Neural progenitor cell (in vitro differentiated cells): Measurements from ENCODE around the gene INPP4A. TPM values are rescaled to one million over a fixed set of nuclear protein-coding genes. Genes with fewer than 3 reads are reported as not detected.

ENCODE experiments used
- DNase-seq: peaks from one replicate; pipeline ENCODE4 v3.0.0-alpha.2; 2016; ENCODE audit warnings: low spot score
- H2AFZ ChIP-seq: fragments of 200-600 bp; sonication (generic); replicated peaks from 2 replicates; pipeline ENCODE4 v1.6.1; 2016; ENCODE audit warnings: antibody characterized with exemption
- H3F3A ChIP-seq: fragments of 200-600 bp; sonication (generic); 2 replicates; pipeline ENCODE4 v1.6.1; 2016; ENCODE audit warnings: antibody characterized with exemption, low read depth
- H3K27ac ChIP-seq: fragments of 200-600 bp; sonication (generic); 2 replicates; pipeline ENCODE4 v1.5.1; 2016; ENCODE audit warnings: mild to moderate bottlenecking
- H3K27me3 ChIP-seq: fragments of 200-600 bp; sonication (generic); 2 replicates; pipeline ENCODE4 v1.6.1; 2016; ENCODE audit warnings: mild to moderate bottlenecking, moderate library complexity
- H3K36me3 ChIP-seq: fragments of 200-600 bp; sonication (generic); 2 replicates; pipeline ENCODE4 v1.5.1; 2016
- H3K4me1 ChIP-seq: fragments of 200-600 bp; sonication (generic); 2 replicates; pipeline ENCODE4 v1.6.1; 2016; ENCODE audit warnings: mixed run types
- H3K4me2 ChIP-seq: fragments of 200-600 bp; sonication (generic); 2 replicates; pipeline ENCODE4 v1.6.1; 2016
- H3K4me3 ChIP-seq: fragments of 200-600 bp; sonication (generic); 2 replicates; pipeline ENCODE4 v1.5.1; 2016
- H3K79me2 ChIP-seq: fragments of 200-600 bp; sonication (generic); 2 replicates; pipeline ENCODE4 v1.6.1; 2016; ENCODE audit warnings: low read depth
- H3K9ac ChIP-seq: fragments of 200-600 bp; sonication (generic); 2 replicates; pipeline ENCODE4 v1.6.1; 2016
- H3K9me3 ChIP-seq: fragments of 200-600 bp; sonication (generic); 2 replicates; pipeline ENCODE4 v1.5.1; 2016; ENCODE audit warnings: low read depth
- H4K20me1 ChIP-seq: fragments of 200-600 bp; sonication (generic); 2 replicates; pipeline ENCODE4 v1.6.1; 2016; ENCODE audit warnings: low read depth
- H3K27ac Mint-ChIP-seq: 3 replicates; pipeline ENCODE4 v1.8.0; 2021; ENCODE audit warnings: mixed read lengths
- H3K27me3 Mint-ChIP-seq: 2 replicates; pipeline ENCODE4 v1.8.0; 2022; ENCODE audit warnings: low read depth, mild to moderate bottlenecking, inconsistent platforms, moderate library complexity, mixed read lengths; ENCODE audit not compliant: insufficient read depth
- H3K36me3 Mint-ChIP-seq: 3 replicates; pipeline ENCODE4 v1.8.0; 2021; ENCODE audit warnings: mixed read lengths
- H3K4me1 Mint-ChIP-seq: 3 replicates; pipeline ENCODE4 v1.8.0; 2021; ENCODE audit warnings: mixed read lengths
- H3K4me3 Mint-ChIP-seq: 3 replicates; pipeline ENCODE4 v1.8.0; 2021; ENCODE audit warnings: mild to moderate bottlenecking, moderate library complexity, mixed read lengths
- H3K9me3 Mint-ChIP-seq: 3 replicates; pipeline ENCODE4 v1.8.0; 2020; ENCODE audit warnings: mixed read lengths
- CTCF ChIP-seq: fragments of 200-600 bp; sonication (generic); IDR thresholded peaks from 2 replicates; pipeline ENCODE4 v1.5.1; 2017; ENCODE audit warnings: antibody characterized with exemption, mild to moderate bottlenecking
- EZH2 ChIP-seq: fragments of 200-600 bp; sonication (generic); IDR thresholded peaks from 2 replicates; pipeline ENCODE4 v1.6.1; 2017; ENCODE audit warnings: antibody characterized with exemption, mild to moderate bottlenecking, moderate library complexity
- EZH2phosphoT487 ChIP-seq: fragments of 200-600 bp; sonication (generic); IDR thresholded peaks from 2 replicates; pipeline ENCODE4 v1.6.1; 2017; ENCODE audit warnings: antibody characterized with exemption
- total RNA-seq: library from RNA; depleted of rRNA; stranded (reverse); fragments of >200 nt; gene quantifications from 2 replicates; pipeline ENCODE4 v1.2.3, GENCODE V29; 2015; ENCODE audit warnings: low replicate concordance

The INPP4A gene
- total RNA-seq, 1 donor from 2014 or later, result 35.1 TPM

GRCh38 chr2:98506881-98507280, 62.2 kb downstream of the INPP4A start:
- peaks cover 9% of the 10 kb centered on the region for H3K36me3 Mint-ChIP-seq
- H3K4me3 ChIP-seq, result no peak overlapping the region
- no peak overlapping the region for H3K27ac Mint-ChIP-seq
- no peak overlapping the region for H3K27ac ChIP-seq
- no peak overlapping the region for H3K9ac ChIP-seq
- no peaks in the 10 kb centered on the region for H3K27me3 ChIP-seq
- H3K4me2 ChIP-seq, result no peak overlapping the region
- H3K4me1 ChIP-seq, result no peaks in the 10 kb centered on the region
- peaks cover 6% of the 10 kb centered on the region for H3K9me3 Mint-ChIP-seq
- TF ChIP-seq EZH2phosphoT487 (no peak), EZH2 (no peak), CTCF (no peak)
- H4K20me1 ChIP-seq, result peaks cover 5% of the 10 kb centered on the region
- H3F3A ChIP-seq, result no peaks in the 10 kb centered on the region
- DNase-seq, result no peak
- H3K9me3 ChIP-seq, result no peaks in the 10 kb centered on the region
- peaks cover 3% of the 10 kb centered on the region for H3K27me3 Mint-ChIP-seq
- no peak overlapping the region for H3K4me3 Mint-ChIP-seq
- H3K79me2 ChIP-seq, result no peaks in the 10 kb centered on the region
- no peak overlapping the region for H2AFZ ChIP-seq
- H3K36me3 ChIP-seq, result no peaks in the 10 kb centered on the region
- H3K4me1 Mint-ChIP-seq, result peaks cover 57% of the 10 kb centered on the region

- no peaks in the 10 kb centered on the region for H3K79me2 ChIP-seq
- H3K27me3 ChIP-seq, result no peaks in the 10 kb centered on the region
- no peaks in the 10 kb centered on the region for H3K36me3 ChIP-seq
- no peak overlapping the region for H3K27ac ChIP-seq
- H3K4me3 ChIP-seq, result no peak overlapping the region
- Mint-ChIP-seq H3K4me3 (no peak overlapping the region), H3K4me1 (peaks cover 52% of the 10 kb centered on the region), H3K36me3 (peaks cover 9% of the 10 kb centered on the region), H3K9me3 (peaks cover 4% of the 10 kb centered on the region), H3K27me3 (peaks cover 3% of the 10 kb centered on the region), H3K27ac (no peak overlapping the region)
- no peak overlapping the region for H2AFZ ChIP-seq
- H3F3A ChIP-seq, result no peaks in the 10 kb centered on the region
- DNase-seq, result no peak
- no peak overlapping the region for H3K9ac ChIP-seq
- H3K4me2 ChIP-seq, result no peak overlapping the region
- TF ChIP-seq EZH2phosphoT487 (no peak), EZH2 (no peak), CTCF (no peak)
- no peaks in the 10 kb centered on the region for H3K9me3 ChIP-seq
- H3K4me1 ChIP-seq, result no peaks in the 10 kb centered on the region
- peaks cover 5% of the 10 kb centered on the region for H4K20me1 ChIP-seq
Observed at GRCh38 chr2:98507461-98507860, 62.8 kb downstream of the INPP4A start.

- no peak overlapping the region for H3K4me3 Mint-ChIP-seq
- peak overlapping the region; percentile 85 for H3K27ac Mint-ChIP-seq
- H4K20me1 ChIP-seq, result peaks cover 5% of the 10 kb centered on the region
- no peak overlapping the region for H3K4me2 ChIP-seq
- DNase-seq, result no peak
- H3K27ac ChIP-seq, result no peak overlapping the region
- H3K79me2 ChIP-seq, result no peaks in the 10 kb centered on the region
- peaks cover 9% of the 10 kb centered on the region for H3K36me3 Mint-ChIP-seq
- H3K4me3 ChIP-seq, result no peak overlapping the region
- peaks cover 45% of the 10 kb centered on the region for H3K4me1 Mint-ChIP-seq
- no peak overlapping the region for H3K9ac ChIP-seq
- no peaks in the 10 kb centered on the region for H3K9me3 ChIP-seq
- no peaks in the 10 kb centered on the region for H3K36me3 ChIP-seq
- no peaks in the 10 kb centered on the region for H3K27me3 ChIP-seq
- peaks cover 4% of the 10 kb centered on the region for H3K9me3 Mint-ChIP-seq
- H3K27me3 Mint-ChIP-seq, result peaks cover 3% of the 10 kb centered on the region
- TF ChIP-seq EZH2, result no peak
- TF ChIP-seq EZH2phosphoT487, result no peak
- TF ChIP-seq CTCF, result no peak
- H3F3A ChIP-seq, result no peaks in the 10 kb centered on the region
- no peaks in the 10 kb centered on the region for H3K4me1 ChIP-seq
- no peak overlapping the region for H2AFZ ChIP-seq
Observed at GRCh38 chr2:98507891-98508708, 63.4 kb downstream of the INPP4A start.
